Measurements from ENCODE around the gene TRPV6.

GRCh38 chr7:142933624-142934023, 48.1 kb upstream of the TRPV6 start, which contains the start of gene TRPV5:
- TF ChIP-seq CTCF (IDR thresholded peaks at IDR 0.05) (no peak), ZFX (IDR thresholded peaks at IDR 0.05; ENCODE audit: borderline replicate concordance) (no peak)
